Measurements from ENCODE around the gene FLT3LG. TPM values are rescaled to one million over a fixed set of nuclear protein-coding genes. Genes with fewer than 3 reads are reported as not detected.

The FLT3LG gene
- total and polyA plus RNA-seq, 2 donors from 2014 or later = 7.4 to 12.5 TPM

DNA sequence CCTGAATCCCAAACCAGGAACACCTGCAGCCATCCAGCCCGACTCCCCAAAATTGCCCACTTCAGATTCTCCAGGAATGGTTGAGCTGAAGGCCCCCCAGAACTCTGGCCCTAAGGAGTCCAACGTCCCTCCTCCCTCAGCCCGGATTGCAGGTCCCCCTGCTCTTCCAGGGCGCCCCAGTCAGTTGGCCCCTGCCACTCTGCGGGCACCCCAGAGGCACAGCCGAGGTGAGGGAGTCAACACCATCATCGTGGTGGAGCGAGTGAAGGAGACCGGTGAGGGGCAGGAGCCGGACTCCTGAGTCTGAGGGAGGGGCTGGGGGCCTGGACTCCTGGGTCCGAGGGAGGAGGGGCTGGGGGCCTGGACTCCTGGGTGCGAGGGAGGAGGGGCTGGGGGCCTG, 46.7 kb upstream of the FLT3LG start:
- intact Hi-C loops (cut with DNase I) = no loop called here
- peaks cover 74% of the 10 kb centered on the region for H3K27me3 ChIP-seq (ENCODE audit: control insufficient read depth, insufficient read depth, low read length)
- no peaks in the 10 kb centered on the region for H3K9me3 ChIP-seq (ENCODE audit: control insufficient read depth in 2 of 3, insufficient read depth in 1 of 3, low read length in 3 of 3)
- FAIRE-seq = no peak
- no peak for TF ChIP-seq CTCF (IDR thresholded peaks at IDR 0.05; ENCODE audit: borderline replicate concordance, extremely low read depth, insufficient read depth)
- H3K4me1 ChIP-seq (ENCODE audit: control insufficient read depth in 2 of 3, insufficient read depth in 2 of 3, low read depth in 1 of 3, low read length in 3 of 3) = peaks cover 0 to 5% (median 0%) of the 10 kb centered on the region in 3 donors
- H3K27ac ChIP-seq (ENCODE audit: low read depth in 2 of 2, low read length in 2 of 2) = no peak overlapping the region
- DNase-seq = no peak
- H3K36me3 ChIP-seq (ENCODE audit: control insufficient read depth in 2 of 3, insufficient read depth in 3 of 3, low read length in 3 of 3) = no peaks in the 10 kb centered on the region
- H3K9ac ChIP-seq (ENCODE audit: low read length in 3 of 3) = no peak overlapping the region
- no peak overlapping the region for H3K4me3 ChIP-seq (ENCODE audit: low read length in 3 of 3)

- FAIRE-seq (no peak), DNase-seq (no peak)
- no peaks in the 10 kb centered on the region for H3K4me1 ChIP-seq (ENCODE audit: control insufficient read depth in 2 of 3, insufficient read depth in 2 of 3, low read depth in 1 of 3, low read length in 3 of 3)
- H3K36me3 ChIP-seq (ENCODE audit: control insufficient read depth in 2 of 3, insufficient read depth in 3 of 3, low read length in 3 of 3) = no peaks in the 10 kb centered on the region
- intact Hi-C loops (cut with DNase I) = no loop called here
- TF ChIP-seq CTCF (IDR thresholded peaks at IDR 0.05; ENCODE audit: borderline replicate concordance, extremely low read depth, insufficient read depth) = no peak
- H3K27me3 ChIP-seq (ENCODE audit: control insufficient read depth, insufficient read depth, low read length) = peaks cover 69% of the 10 kb centered on the region
- H3K4me3 ChIP-seq (ENCODE audit: low read length in 3 of 3) = no peak overlapping the region
- H3K27ac ChIP-seq (ENCODE audit: low read depth in 2 of 2, low read length in 2 of 2) = no peak overlapping the region
- H3K9me3 ChIP-seq (ENCODE audit: control insufficient read depth in 2 of 3, insufficient read depth in 1 of 3, low read length in 3 of 3) = no peaks in the 10 kb centered on the region
- H3K9ac ChIP-seq (ENCODE audit: low read length in 3 of 3) = no peak overlapping the region
Observed at GRCh38 chr19:49427855-49428546, 46.0 kb upstream of the FLT3LG start.

- peaks cover 71% of the 10 kb centered on the region for H3K27me3 ChIP-seq (ENCODE audit: control insufficient read depth, insufficient read depth, low read length)
- no peak overlapping the region for H3K27ac ChIP-seq (ENCODE audit: low read depth in 2 of 2, low read length in 2 of 2)
- TF ChIP-seq CTCF (IDR thresholded peaks at IDR 0.05; ENCODE audit: borderline replicate concordance, extremely low read depth, insufficient read depth) = no peak
- DNase-seq (no peak), FAIRE-seq (no peak)
- intact Hi-C loops (cut with DNase I) = no loop called here
- H3K9ac ChIP-seq (ENCODE audit: low read length in 3 of 3) = no peak overlapping the region
- H3K4me3 ChIP-seq (ENCODE audit: low read length in 3 of 3) = no peak overlapping the region
- no peaks in the 10 kb centered on the region for H3K4me1 ChIP-seq (ENCODE audit: control insufficient read depth in 2 of 3, insufficient read depth in 2 of 3, low read depth in 1 of 3, low read length in 3 of 3)
- H3K9me3 ChIP-seq (ENCODE audit: control insufficient read depth in 2 of 3, insufficient read depth in 1 of 3, low read length in 3 of 3) = no peaks in the 10 kb centered on the region
- H3K36me3 ChIP-seq (ENCODE audit: control insufficient read depth in 2 of 3, insufficient read depth in 3 of 3, low read length in 3 of 3) = no peaks in the 10 kb centered on the region
Observed at GRCh38 chr19:49428547-49429451, 45.2 kb upstream of the FLT3LG start.

Measured in kidney (tissue), 14 donors.